ENCODE results near the gene PAX3. TPM values are rescaled to one million over a fixed set of nuclear protein-coding genes. Genes with fewer than 3 reads are reported as not detected.

The PAX3 gene
- total and polyA plus RNA-seq, 4 donors = not detected

- TF ChIP-seq RAD21 (IDR thresholded peaks at IDR 0.05) (no peak), RXRA (IDR thresholded peaks at IDR 0.05) (no peak), HNF4A (conservative IDR thresholded peaks at IDR 0.05) (no peak), FOXA1 (IDR thresholded peaks at IDR 0.05) (no peak), HNF4G (IDR thresholded peaks at IDR 0.05) (no peak), CTCF (IDR thresholded peaks at IDR 0.05; ENCODE audit: low read depth, low read length, missing input control) (no peak), FOXA2 (IDR thresholded peaks at IDR 0.05) (no peak), YY1 (IDR thresholded peaks at IDR 0.05) (no peak), JUND (IDR thresholded peaks at IDR 0.05) (no peak)
- no peak overlapping the region for H3K4me3 ChIP-seq (ENCODE audit: low read depth in 1 of 3, low read length in 3 of 3)
- no peak overlapping the region for H3K9ac ChIP-seq (ENCODE audit: low read depth in 1 of 2, low read length in 2 of 2)
- peaks cover 3 to 12% (median 11%) of the 10 kb centered on the region in 4 donors for H3K4me1 ChIP-seq (ENCODE audit: control insufficient read depth in 4 of 4, insufficient read depth in 4 of 4, low read length in 3 of 4)
- no peaks in the 10 kb centered on the region for H3K36me3 ChIP-seq (ENCODE audit: control insufficient read depth in 4 of 4, insufficient read depth in 3 of 4, low read depth in 1 of 4, low read length in 3 of 4)
- no peaks in the 10 kb centered on the region for H3K9me3 ChIP-seq (ENCODE audit: control insufficient read depth in 4 of 4, low read length in 3 of 4)
- H3K27me3 ChIP-seq (ENCODE audit: control insufficient read depth in 4 of 4, insufficient read depth in 4 of 4, low read length in 3 of 4) = peaks cover 8 to 50% (median 30%) of the 10 kb centered on the region in 4 donors
- DNase-seq (ENCODE audit: low spot score) = no peak
- 4% methylated on average over 45 of the region's 45 CpGs for WGBS
- H3K27ac ChIP-seq (ENCODE audit: low read depth in 1 of 2, low read length in 2 of 2) = no peak overlapping the region
Measured at GRCh38 chr2:222290736-222291484, 7.9 kb downstream of the PAX3 start.

GRCh38 chr2:222290401-222290735 lies 8.4 kb downstream of the PAX3 start:
- H3K9ac ChIP-seq (ENCODE audit: low read depth in 1 of 2, low read length in 2 of 2) = no peak overlapping the region
- H3K4me1 ChIP-seq (ENCODE audit: control insufficient read depth in 4 of 4, insufficient read depth in 4 of 4, low read length in 3 of 4) = peaks cover under 1 to 7% (median 6%) of the 10 kb centered on the region in 4 donors
- H3K36me3 ChIP-seq (ENCODE audit: control insufficient read depth in 4 of 4, insufficient read depth in 3 of 4, low read depth in 1 of 4, low read length in 3 of 4) = no peaks in the 10 kb centered on the region
- TF ChIP-seq EGR1 (IDR thresholded peaks at IDR 0.05; ENCODE audit: low read depth in 2 of 2) (no peak), RAD21 (IDR thresholded peaks at IDR 0.05) (no peak), YY1 (IDR thresholded peaks at IDR 0.05) (no peak), RXRA (IDR thresholded peaks at IDR 0.05) (no peak), HNF4G (IDR thresholded peaks at IDR 0.05) (no peak), TAF1 (conservative IDR thresholded peaks at IDR 0.05) (no peak), ATF3 (IDR thresholded peaks at IDR 0.05) (no peak), HNF4A (conservative IDR thresholded peaks at IDR 0.05) (no peak), FOXA2 (IDR thresholded peaks at IDR 0.05) (no peak)
- H3K4me3 ChIP-seq (ENCODE audit: low read depth in 1 of 3, low read length in 3 of 3) = no peak overlapping the region
- H3K9me3 ChIP-seq (ENCODE audit: control insufficient read depth in 4 of 4, low read length in 3 of 4) = no peaks in the 10 kb centered on the region
- H3K27me3 ChIP-seq (ENCODE audit: control insufficient read depth in 4 of 4, insufficient read depth in 4 of 4, low read length in 3 of 4) = peaks cover 7 to 50% (median 30%) of the 10 kb centered on the region in 4 donors
- no peak overlapping the region for H3K27ac ChIP-seq (ENCODE audit: low read depth in 1 of 2, low read length in 2 of 2)
- DNase-seq (ENCODE audit: low spot score) = no peak
- WGBS = 12% methylated on average over 7 of the region's 7 CpGs

GRCh38 chr2:222289278-222290160 lies 9.3 kb downstream of the PAX3 start:
- Histone ChIP-seq H3K9ac (ENCODE audit: low read depth in 1 of 2, low read length in 2 of 2) (no peak overlapping the region), H3K9me3 (ENCODE audit: control insufficient read depth in 4 of 4, low read length in 3 of 4) (no peaks in the 10 kb centered on the region), H3K27me3 (ENCODE audit: control insufficient read depth in 4 of 4, insufficient read depth in 4 of 4, low read length in 3 of 4) (peaks cover 6 to 46% (median 28%) of the 10 kb centered on the region in 4 donors), H3K36me3 (ENCODE audit: control insufficient read depth in 4 of 4, insufficient read depth in 3 of 4, low read depth in 1 of 4, low read length in 3 of 4) (no peaks in the 10 kb centered on the region), H3K4me1 (ENCODE audit: control insufficient read depth in 4 of 4, insufficient read depth in 4 of 4, low read length in 3 of 4) (no peaks in the 10 kb centered on the region), H3K4me3 (ENCODE audit: low read depth in 1 of 3, low read length in 3 of 3) (no peak overlapping the region), H3K27ac (ENCODE audit: low read depth in 1 of 2, low read length in 2 of 2) (no peak overlapping the region)
- DNase-seq (ENCODE audit: low spot score) = no peak
- no peak for TF ChIP-seq NR2F2 (IDR thresholded peaks at IDR 0.05)
- no peak for TF ChIP-seq REST (IDR thresholded peaks at IDR 0.05)
- TF ChIP-seq TAF1 (conservative IDR thresholded peaks at IDR 0.05) = no peak
- TF ChIP-seq GABPA (IDR thresholded peaks at IDR 0.05 in 1 of 2, conservative IDR thresholded peaks at IDR 0.05 in 1 of 2) = no peak
- no peak for TF ChIP-seq ZBTB33 (IDR thresholded peaks at IDR 0.05)
- TF ChIP-seq HNF4A (conservative IDR thresholded peaks at IDR 0.05) = no peak
- TF ChIP-seq HNF4G (IDR thresholded peaks at IDR 0.05) = no peak
- TF ChIP-seq SP1 (IDR thresholded peaks at IDR 0.05) = no peak
- no peak for TF ChIP-seq RXRA (IDR thresholded peaks at IDR 0.05)
- TF ChIP-seq MAX (IDR thresholded peaks at IDR 0.05) = no peak
- WGBS = 14% methylated on average over 30 of the region's 30 CpGs
